H1 (cell line): ENCODE measurements around the gene ADA. TPM values are rescaled to one million over a fixed set of nuclear protein-coding genes. Genes with fewer than 3 reads are reported as not detected.

Experiments
- CTBP2 ChIP-seq: IDR thresholded peaks from 2 replicates; pipeline ENCODE4 v1.7.0; 2011; ENCODE audit warnings: borderline replicate concordance, mild to moderate bottlenecking, moderate library complexity, mixed read lengths, low read length; ENCODE audit not compliant: insufficient read depth, insufficient read length
- GTF2F1 ChIP-seq: IDR thresholded peaks from 2 replicates; pipeline ENCODE4 v1.6.1; 2012; ENCODE audit warnings: low read depth, low read length, improper control_type of control experiment, borderline replicate concordance
- NRF1 ChIP-seq: IDR thresholded peaks from 2 replicates; pipeline ENCODE4 v1.6.1; 2011; ENCODE audit warnings: mild to moderate bottlenecking, low read depth, low read length, improper control_type of control experiment
- POLR2A ChIP-seq, 2 experiments: IDR thresholded peaks; 1 replicate in 1 of 2; 2 replicates in 1 of 2; pipeline ENCODE4 v1.6.1; 2011; ENCODE audit warnings: low read depth in 2 of 2, low read length in 2 of 2, mild to moderate bottlenecking in 2 of 2; ENCODE audit errors: control extremely low read depth in 1 of 2
- RFX5 ChIP-seq: IDR thresholded peaks from 2 replicates; pipeline ENCODE4 v1.6.1; 2011; ENCODE audit warnings: low read depth, low read length, improper control_type of control experiment, borderline replicate concordance
- SUZ12 ChIP-seq: fragments of 200-600 bp; sonication (generic); IDR thresholded peaks from 2 replicates; pipeline ENCODE4 v1.6.1; 2012; ENCODE audit warnings: mild to moderate bottlenecking, inconsistent platforms, low read length, moderate library complexity, mixed read lengths
- polyA plus RNA-seq, 7 experiments: library from polyadenylated mRNA; depleted of rRNA in 3 of 7; stranded (reverse) in 5 of 7; unstranded in 2 of 7; fragments of >200 nt in 5 of 7; fragments of 200-250 nt in 2 of 7; gene quantifications; 1 replicate in 5 of 7; 2 replicates in 1 of 7; 4 replicates in 1 of 7; pipeline versions ENCODE4 v1.2.1 to v1.2.3, GENCODE V29; 2011 to 2013; ENCODE audit warnings: missing spikeins in 2 of 7, mixed read lengths in 2 of 7
- total RNA-seq: library from RNA; stranded (reverse); fragmentation: NEBNext Ultra II Directional; extraction: Animal tissue kit (Norgen Biotek cat#: 25700); gene quantifications from 2 replicates; pipeline ENCODE4 v1.2.1, GENCODE V29; 2021

The ADA gene
- total and polyA plus RNA-seq, 2 of the 8 experiments (the other 6 are each of a cell fraction or from before 2014, with no cell fraction given) = 19.9 to 32.8 TPM

DNA sequence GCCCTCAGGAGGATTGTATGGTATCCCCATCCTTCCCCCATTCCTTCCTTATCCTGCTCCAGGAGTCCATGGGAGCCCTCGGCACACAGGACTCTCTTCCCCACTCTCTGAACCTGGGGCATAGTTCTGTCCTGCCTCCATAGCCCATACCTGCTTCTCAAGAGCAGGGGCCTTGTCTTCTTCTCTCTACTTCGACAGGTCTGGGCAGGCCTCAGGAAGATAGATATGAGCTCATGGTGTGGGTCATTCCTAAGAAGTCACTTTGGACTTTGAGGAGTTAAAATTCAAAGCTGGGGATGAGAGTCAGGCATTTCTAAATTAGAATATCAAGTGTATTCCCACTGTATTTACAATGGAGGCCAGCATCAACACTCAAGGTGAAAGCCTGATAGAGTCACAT lies 8.4 kb upstream of the ADA start (continued):
- TF ChIP-seq CTBP2 = no peak
- no peak for TF ChIP-seq RFX5
- no peak for TF ChIP-seq POLR2A (IDR thresholded peaks at IDR 0.05; ENCODE audit: control extremely low read depth in 1 of 2, low read depth in 2 of 2, low read length in 2 of 2)
- TF ChIP-seq GTF2F1 = no peak
- TF ChIP-seq NRF1 = no peak
- TF ChIP-seq SUZ12 = no peak
